Activated CD8-positive, alpha-beta T cell treated with anti-CD3 and anti-CD28 coated beads for 36 hours (primary cell): Measurements from ENCODE around the gene MAGI3. TPM values are rescaled to one million over a fixed set of nuclear protein-coding genes. Genes with fewer than 3 reads are reported as not detected.

Experiments used
- ATAC-seq: fragments of 200-7000 bp; cut with Tn5 transposase; one replicate; pipeline ENCODE4 v1.10.0; 2021; ENCODE audit warnings: mild to moderate bottlenecking, moderate library complexity
- CTCF ChIA-PET: fragments of 350-600 bp; sonication (Branson Sonifier 250); formaldehyde crosslinking; loops from one replicate; lab custom pipeline; 2021; ENCODE audit warnings: antibody characterized with exemption; lab: Charles Lee
- POLR2A ChIA-PET: fragments of 350-600 bp; sonication (Branson Sonifier 250); formaldehyde crosslinking; loops from one replicate; lab custom pipeline; 2021; ENCODE audit warnings: antibody characterized with exemption; lab: Charles Lee
- DNase-seq: peaks from one replicate; pipeline ENCODE4 v3.0.0-alpha.2; 2020
- H3K27ac Mint-ChIP-seq: one replicate; pipeline ENCODE4 v1.8.0; 2021; ENCODE audit warnings: mild to moderate bottlenecking, mixed read lengths
- H3K27me3 Mint-ChIP-seq: one replicate; pipeline ENCODE4 v1.8.0; 2021; ENCODE audit warnings: mixed read lengths
- H3K36me3 Mint-ChIP-seq: one replicate; pipeline ENCODE4 v1.8.0; 2021; ENCODE audit warnings: low read depth, mixed read lengths
- H3K4me1 Mint-ChIP-seq: one replicate; pipeline ENCODE4 v1.8.0; 2021; ENCODE audit warnings: low read depth, mixed read lengths
- H3K4me3 Mint-ChIP-seq: one replicate; pipeline ENCODE4 v1.8.0; 2021; ENCODE audit warnings: mild to moderate bottlenecking, moderate library complexity, mixed read lengths
- H3K9me3 Mint-ChIP-seq: one replicate; pipeline ENCODE4 v1.8.0; 2021; ENCODE audit warnings: mixed read lengths
- CTCF ChIP-seq: fragments of 200-600 bp; IDR thresholded peaks from one replicate; pipeline ENCODE4 v1.8.0; 2022; ENCODE audit warnings: antibody characterized with exemption, mild to moderate bottlenecking
- intact Hi-C: fragments of 100-400 bp; cut with micrococcal nuclease; formaldehyde crosslinking; loops from one replicate; pipeline ENCODE4 v1.10.0; 2022
- total RNA-seq, 2 experiments: library from RNA; stranded (reverse); gene quantifications; one replicate each; pipeline ENCODE4 v1.2.3, GENCODE V29; 2021

Gene MAGI3
- total RNA-seq, 2 experiments from 2014 or later, result 2.5 to 3.1 TPM

GRCh38 chr1:113647164-113647563 is 256.8 kb downstream of the MAGI3 start:
- no peak for TF ChIP-seq CTCF
- Mint-ChIP-seq H3K4me1 (no peaks in the 10 kb centered on the region), H3K36me3 (no peaks in the 10 kb centered on the region), H3K9me3 (no peaks in the 10 kb centered on the region), H3K27me3 (no peaks in the 10 kb centered on the region), H3K4me3 (no peak overlapping the region), H3K27ac (no peak overlapping the region)
- CTCF ChIA-PET, result no interaction called here
- ATAC-seq (no peak), DNase-seq (no peak)
- POLR2A ChIA-PET, result interaction anchor here (0.6 kb wide), 1 partner anchor 160 kb away, joined by 3 read pairs; no protein-coding TSS in a partner anchor
- intact Hi-C loops, result no loop called here

GRCh38 chr1:113648478-113648877 is 258.2 kb downstream of the MAGI3 start:
- no peak for ATAC-seq
- Mint-ChIP-seq H3K36me3 (no peaks in the 10 kb centered on the region), H3K9me3 (no peaks in the 10 kb centered on the region), H3K27ac (no peak overlapping the region), H3K27me3 (no peaks in the 10 kb centered on the region), H3K4me1 (no peaks in the 10 kb centered on the region), H3K4me3 (no peak overlapping the region)
- intact Hi-C loops, result no loop called here
- no peak for TF ChIP-seq CTCF
- ChIA-PET POLR2A (no interaction called here), CTCF (no interaction called here)
- no peak for DNase-seq

- ATAC-seq (no peak), DNase-seq (no peak)
- intact Hi-C loops, result no loop called here
- ChIA-PET POLR2A (no interaction called here), CTCF (no interaction called here)
- Mint-ChIP-seq H3K9me3 (no peaks in the 10 kb centered on the region), H3K27me3 (no peaks in the 10 kb centered on the region), H3K4me3 (no peak overlapping the region), H3K27ac (no peak overlapping the region), H3K4me1 (no peaks in the 10 kb centered on the region), H3K36me3 (no peaks in the 10 kb centered on the region)
- TF ChIP-seq CTCF, result no peak
Measured at GRCh38 chr1:113652771-113653170, 262.5 kb downstream of the MAGI3 start.

GRCh38 chr1:113653741-113654140 is 263.4 kb downstream of the MAGI3 start:
- Mint-ChIP-seq H3K4me3 (no peak overlapping the region), H3K27ac (no peak overlapping the region), H3K27me3 (no peaks in the 10 kb centered on the region), H3K9me3 (no peaks in the 10 kb centered on the region), H3K36me3 (no peaks in the 10 kb centered on the region), H3K4me1 (no peaks in the 10 kb centered on the region)
- ChIA-PET POLR2A (no interaction called here), CTCF (no interaction called here)
- TF ChIP-seq CTCF, result no peak
- ATAC-seq (no peak), DNase-seq (no peak)
- intact Hi-C loops, result no loop called here

GRCh38 chr1:113654883-113655282 is 264.6 kb downstream of the MAGI3 start:
- no peak for ATAC-seq
- intact Hi-C loops, result no loop called here
- TF ChIP-seq CTCF, result no peak
- Mint-ChIP-seq H3K9me3 (no peaks in the 10 kb centered on the region), H3K36me3 (no peaks in the 10 kb centered on the region), H3K4me3 (no peak overlapping the region), H3K27me3 (no peaks in the 10 kb centered on the region), H3K27ac (no peak overlapping the region), H3K4me1 (no peaks in the 10 kb centered on the region)
- POLR2A ChIA-PET, result no interaction called here
- CTCF ChIA-PET, result interaction anchor here (0.7 to 1.3 kb wide), 2 partner anchors 27 to 514 kb away, joined by 3 read pairs; no protein-coding TSS in a partner anchor
- DNase-seq, result no peak
